H1 (cell line): Measurements from ENCODE around the gene BCAS1. TPM values are rescaled to one million over a fixed set of nuclear protein-coding genes. Genes with fewer than 3 reads are reported as not detected.
A peak's percentile ranks its signal among the peaks of the same experiment; 100 is the strongest.

Source experiments
- CTCF ChIA-PET: fragments of 300-600 bp; sonication (Branson Sonifier 250); formaldehyde crosslinking; loops from one replicate; lab custom pipeline; 2021; ENCODE audit not compliant: partially characterized antibody; lab: Charles Lee
- POLR2A ChIA-PET: fragments of 300-600 bp; sonication (Branson Sonifier 250); formaldehyde crosslinking; loops from one replicate; lab custom pipeline; 2021; ENCODE audit warnings: inconsistent platforms; ENCODE audit not compliant: partially characterized antibody; lab: Charles Lee
- DNase-seq, 2 experiments: peaks; one replicate each; pipeline versions ENCODE4 v3.0.0 to v3.0.0-alpha.2; 2010 to 2022; ENCODE audit warnings: low spot score in 2 of 2, low read depth in 1 of 2, mixed read lengths in 1 of 2
- FAIRE-seq: peaks from 2 replicates; lab custom pipeline; 2011; peaks lifted over from hg19 to GRCh38; lab: Jason Lieb, UNC
- H2AFZ ChIP-seq: 2 replicates; pipeline ENCODE4 v1.8.1; 2012; ENCODE audit warnings: low read length, inconsistent platforms
- H2AK5ac ChIP-seq: 2 replicates; pipeline ENCODE4 v1.6.1; 2013; ENCODE audit warnings: low read depth, low read length
- H2BK120ac ChIP-seq: replicated peaks from 2 replicates; pipeline ENCODE3; 2013; ENCODE audit warnings: low read depth, low read length, inconsistent platforms
- H2BK12ac ChIP-seq: 2 replicates; pipeline ENCODE4 v1.6.1; 2013; ENCODE audit warnings: low read depth, low read length
- H2BK15ac ChIP-seq: 2 replicates; pipeline ENCODE4 v1.6.1; 2013; ENCODE audit warnings: low read length
- H2BK20ac ChIP-seq: 2 replicates; pipeline ENCODE4 v1.6.1; 2013; ENCODE audit warnings: low read length
- H2BK5ac ChIP-seq: 2 replicates; pipeline ENCODE4 v1.6.1; 2013; ENCODE audit warnings: low read depth, low read length
- H3K14ac ChIP-seq: 2 replicates; pipeline ENCODE4 v1.6.1; 2013; ENCODE audit warnings: inconsistent platforms; ENCODE audit not compliant: insufficient read length
- H3K18ac ChIP-seq: 2 replicates; pipeline ENCODE4 v1.6.1; 2013; ENCODE audit warnings: low read length; ENCODE audit errors: extremely low read depth
- H3K23ac ChIP-seq: 2 replicates; pipeline ENCODE4 v1.6.1; 2013; ENCODE audit warnings: inconsistent platforms; ENCODE audit not compliant: insufficient read length
- H3K23me2 ChIP-seq: 2 replicates; pipeline ENCODE4 v1.6.1; 2013; ENCODE audit warnings: low read depth, low read length
- H3K27ac ChIP-seq: 2 replicates; pipeline ENCODE4 v1.6.1; 2011; ENCODE audit warnings: low read depth, low read length, inconsistent platforms
- H3K27me3 ChIP-seq, 4 experiments: replicated peaks in 1 of 4; 1 replicate in 1 of 4; 2 replicates in 3 of 4; pipeline versions ENCODE4 v1.6.1 to v1.8.1; 2011 to 2013; ENCODE audit warnings: low read length in 3 of 4, mild to moderate bottlenecking in 3 of 4, inconsistent platforms in 2 of 4, mixed read lengths in 2 of 4, moderate library complexity in 1 of 4; ENCODE audit not compliant: control insufficient read depth in 3 of 4, insufficient read depth in 3 of 4; ENCODE audit errors: extremely low read depth in 1 of 4
- H3K36me3 ChIP-seq, 4 experiments: 2 replicates each; pipeline versions ENCODE4 v1.6.1 to v1.8.1; 2011 to 2013; ENCODE audit warnings: mild to moderate bottlenecking in 4 of 4, low read length in 3 of 4, moderate library complexity in 2 of 4, control low read depth in 1 of 4, inconsistent platforms in 1 of 4; ENCODE audit not compliant: insufficient read depth in 4 of 4, control insufficient read depth in 2 of 4
- H3K4ac ChIP-seq: replicated peaks from 2 replicates; pipeline ENCODE3; 2013; ENCODE audit warnings: low read length, low read depth, mixed read lengths, inconsistent platforms; ENCODE audit not compliant: insufficient read length
- H3K4me1 ChIP-seq, 4 experiments: replicated peaks in 1 of 4; 1 replicate in 1 of 4; 2 replicates in 3 of 4; pipeline versions ENCODE4 v1.6.1 to v1.8.1; 2011 to 2013; ENCODE audit warnings: low read length in 3 of 4, inconsistent platforms in 2 of 4, mixed read lengths in 1 of 4; ENCODE audit not compliant: insufficient read depth in 4 of 4, control insufficient read depth in 3 of 4
- H3K4me2 ChIP-seq, 2 experiments: 2 replicates each; pipeline versions ENCODE4 v1.6.1 to v1.8.1; 2011 to 2013; ENCODE audit warnings: low read depth in 2 of 2, low read length in 2 of 2, control low read depth in 1 of 2, inconsistent platforms in 1 of 2, mild to moderate bottlenecking in 1 of 2; ENCODE audit not compliant: insufficient read depth in 1 of 2
- H3K4me3 ChIP-seq, 4 experiments: fragments of 200-600, 300-600 bp in 1 of 4; sonication (generic), shearing (Covaris generic), sonication (Bioruptor Twin) in 1 of 4; 2 replicates each; pipeline versions ENCODE4 v1.5.1 to v1.8.1; 2011 to 2016; ENCODE audit warnings: low read length in 4 of 4, low read depth in 3 of 4, control low read depth in 2 of 4, inconsistent platforms in 2 of 4, mild to moderate bottlenecking in 2 of 4, mixed read lengths in 1 of 4, moderate library complexity in 1 of 4; ENCODE audit not compliant: insufficient read depth in 2 of 4; ENCODE audit errors: extremely low read depth in 1 of 4
- H3K56ac ChIP-seq: replicated peaks from 2 replicates; pipeline ENCODE3; 2013; ENCODE audit warnings: low read depth, mild to moderate bottlenecking, mixed read lengths, low read length, inconsistent platforms; ENCODE audit not compliant: insufficient read length
- H3K79me1 ChIP-seq: 2 replicates; pipeline ENCODE4 v1.6.1; 2013; ENCODE audit warnings: low read depth, low read length, control low read depth
- H3K79me2 ChIP-seq, 2 experiments: 2 replicates each; pipeline versions ENCODE4 v1.6.1 to v1.8.1; 2012 to 2013; ENCODE audit warnings: low read length in 2 of 2, mild to moderate bottlenecking in 2 of 2, inconsistent platforms in 1 of 2; ENCODE audit not compliant: insufficient read depth in 2 of 2, control insufficient read depth in 1 of 2
- H3K9ac ChIP-seq, 4 experiments: replicated peaks in 1 of 4; 1 replicate in 1 of 4; 2 replicates in 3 of 4; pipeline versions ENCODE4 v1.6.1 to v1.8.1; 2011 to 2013; ENCODE audit warnings: low read depth in 3 of 4, low read length in 3 of 4, control low read depth in 2 of 4, mild to moderate bottlenecking in 2 of 4, moderate library complexity in 2 of 4, inconsistent platforms in 1 of 4; ENCODE audit errors: extremely low read depth in 1 of 4
- H3K9me3 ChIP-seq, 2 experiments: 2 replicates each; pipeline versions ENCODE4 v1.6.1 to v1.8.1; 2012 to 2013; ENCODE audit warnings: mild to moderate bottlenecking in 2 of 2, moderate library complexity in 2 of 2, control low read depth in 1 of 2, inconsistent platforms in 1 of 2, low read depth in 1 of 2, low read length in 1 of 2, mixed read lengths in 1 of 2; ENCODE audit not compliant: insufficient read depth in 2 of 2
- H4K20me1 ChIP-seq, 2 experiments: replicated peaks in 1 of 2; 2 replicates each; pipeline versions ENCODE3 to v1.8.1; 2011 to 2013; ENCODE audit warnings: inconsistent platforms in 2 of 2, low read length in 2 of 2, mild to moderate bottlenecking in 1 of 2; ENCODE audit not compliant: insufficient read depth in 2 of 2, control insufficient read depth in 1 of 2
- H4K5ac ChIP-seq: 2 replicates; pipeline ENCODE4 v1.6.1; 2013; ENCODE audit warnings: low read length, low read depth, mixed read lengths, inconsistent platforms; ENCODE audit not compliant: insufficient read length
- H4K8ac ChIP-seq: 2 replicates; pipeline ENCODE4 v1.8.0; 2013; ENCODE audit warnings: mild to moderate bottlenecking, moderate library complexity, low read length, inconsistent platforms; ENCODE audit not compliant: insufficient read depth; ENCODE audit errors: extremely low read depth
- H4K91ac ChIP-seq: replicated peaks from 2 replicates; pipeline ENCODE3; 2013; ENCODE audit warnings: low read length, mixed read lengths, inconsistent platforms; ENCODE audit not compliant: insufficient read length
- CBX5 ChIP-seq: fragments of 300-800, 300-1000 bp; sonication (generic); IDR thresholded peaks from 2 replicates; pipeline ENCODE4 v1.7.1; 2016; ENCODE audit warnings: antibody characterized with exemption, low read length, low read depth
- EGR1 ChIP-seq: IDR thresholded peaks from 2 replicates; pipeline ENCODE4 v1.6.1; 2011; ENCODE audit warnings: low read depth, low read length, borderline replicate concordance
- HDAC6 ChIP-seq: IDR thresholded peaks from one replicate; pipeline ENCODE4 v1.7.1; 2012; ENCODE audit warnings: low read depth, mild to moderate bottlenecking, inconsistent platforms, low read length, moderate library complexity
- JUN ChIP-seq: IDR thresholded peaks from 2 replicates; pipeline ENCODE4 v1.6.1; 2011; ENCODE audit warnings: low read depth, mild to moderate bottlenecking, improper control_type of control experiment, low read length
- KDM5A ChIP-seq: fragments of 200-600 bp; IDR thresholded peaks from 2 replicates; pipeline ENCODE4 v1.7.1; 2012; ENCODE audit warnings: mild to moderate bottlenecking, low read length, inconsistent platforms, mixed read lengths
- RBBP5 ChIP-seq: IDR thresholded peaks from 2 replicates; pipeline ENCODE4 v1.7.1; 2012; ENCODE audit warnings: low read depth, mild to moderate bottlenecking, inconsistent platforms, low read length, moderate library complexity, borderline replicate concordance
- SAP30 ChIP-seq: fragments of 300-600 bp; sonication (generic); IDR thresholded peaks from 2 replicates; pipeline ENCODE4 v1.7.1; 2012; ENCODE audit warnings: low read length, moderate library complexity, mild to moderate bottlenecking, inconsistent platforms; ENCODE audit not compliant: insufficient read depth, insufficient replicate concordance
- WGBS, 2 experiments: shearing (Covaris generic) in 1 of 2; methylation state at CpG; one replicate each; pipeline versions ENCODE4 v1.1.6 to v1.1.7; 2013 to 2015; ENCODE audit warnings: low lambda C conversion rate in 2 of 2, mixed read lengths in 2 of 2, inconsistent platforms in 1 of 2, low coverage in 1 of 2, missing lambda C conversion rate in 1 of 2; ENCODE audit not compliant: insufficient replicate concordance in 2 of 2, insufficient coverage in 1 of 2, insufficient read length in 1 of 2; ENCODE audit errors: extremely low coverage in 1 of 2, missing lambda C conversion rate in 1 of 2; 5-methylcytosine and 5-hydroxymethylcytosine counted together
- polyA plus RNA-seq, 7 experiments: library from polyadenylated mRNA; depleted of rRNA in 3 of 7; stranded (reverse) in 5 of 7; unstranded in 2 of 7; fragments of >200 nt in 5 of 7; fragments of 200-250 nt in 2 of 7; gene quantifications; 1 replicate in 5 of 7; 2 replicates in 1 of 7; 4 replicates in 1 of 7; pipeline versions ENCODE4 v1.2.1 to v1.2.3, GENCODE V29; 2011 to 2013; ENCODE audit warnings: missing spikeins in 2 of 7, mixed read lengths in 2 of 7
- total RNA-seq: library from RNA; stranded (reverse); fragmentation: NEBNext Ultra II Directional; extraction: Animal tissue kit (Norgen Biotek cat#: 25700); gene quantifications from 2 replicates; pipeline ENCODE4 v1.2.1, GENCODE V29; 2021
- TF ChIP-seq, protein P1 (sequence below): IDR thresholded peaks from 2 replicates; pipeline ENCODE4 v1.6.1; 2011; ENCODE audit warnings: low read length, improper control_type of control experiment
- TF ChIP-seq, protein P2 (sequence below): IDR thresholded peaks from 2 replicates; pipeline ENCODE4 v1.6.1; 2011; ENCODE audit warnings: low read depth, mild to moderate bottlenecking, low read length; ENCODE audit not compliant: insufficient read depth

BCAS1 gene
- total and polyA plus RNA-seq, 2 of the 8 experiments (the other 6 are each of a cell fraction or from before 2014, with no cell fraction given), result 0.06 to 0.19 TPM

DNA sequence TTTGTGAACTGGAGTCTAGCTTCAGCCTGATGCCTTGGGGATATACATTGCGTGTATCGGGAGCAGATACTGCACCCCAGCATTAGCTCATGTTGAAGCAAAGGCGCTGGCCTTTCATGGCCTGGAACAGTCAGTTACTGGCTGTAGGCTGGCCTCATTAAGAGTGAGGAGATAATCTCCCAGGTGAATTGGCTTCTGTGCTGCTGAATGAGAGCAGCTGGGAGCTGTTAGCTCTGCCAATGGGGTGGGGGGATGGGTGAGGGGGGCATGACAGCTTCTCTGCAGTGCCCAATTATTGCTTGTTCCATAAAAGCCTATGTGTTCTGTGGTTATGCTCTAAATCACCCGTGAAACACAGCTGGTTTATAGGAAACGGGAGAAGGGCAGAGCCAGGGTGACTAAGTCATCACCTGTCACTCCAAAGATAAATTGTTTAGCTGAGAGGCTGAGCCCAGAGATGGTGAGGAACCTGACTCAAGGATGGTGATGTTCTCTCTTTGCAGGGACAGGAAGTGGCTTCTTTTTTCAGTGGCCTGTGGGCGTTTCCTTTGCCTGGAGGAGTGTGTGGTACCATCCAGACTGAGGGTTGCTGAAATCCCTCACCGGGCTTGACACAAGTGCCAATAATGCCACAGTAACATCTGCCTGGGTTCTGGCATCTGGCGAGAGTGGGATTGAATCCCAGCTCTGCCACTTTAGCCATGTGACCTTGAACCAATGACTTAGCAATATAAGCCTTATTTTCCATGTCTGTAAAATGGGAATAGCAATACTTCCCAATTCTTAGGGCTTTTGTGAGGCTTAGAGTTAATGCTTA, 170.8 kb downstream of the BCAS1 start:
- no peak for DNase-seq
- TF ChIP-seq KDM5A (no peak), SAP30 (no peak), HDAC6 (no peak), JUN (no peak), EGR1 (no peak), RBBP5 (no peak), CBX5 (no peak)
- TF ChIP-seq, protein P1, sequence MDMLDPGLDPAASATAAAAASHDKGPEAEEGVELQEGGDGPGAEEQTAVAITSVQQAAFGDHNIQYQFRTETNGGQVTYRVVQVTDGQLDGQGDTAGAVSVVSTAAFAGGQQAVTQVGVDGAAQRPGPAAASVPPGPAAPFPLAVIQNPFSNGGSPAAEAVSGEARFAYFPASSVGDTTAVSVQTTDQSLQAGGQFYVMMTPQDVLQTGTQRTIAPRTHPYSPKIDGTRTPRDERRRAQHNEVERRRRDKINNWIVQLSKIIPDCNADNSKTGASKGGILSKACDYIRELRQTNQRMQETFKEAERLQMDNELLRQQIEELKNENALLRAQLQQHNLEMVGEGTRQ, result no peak
- TF ChIP-seq, protein P2, sequence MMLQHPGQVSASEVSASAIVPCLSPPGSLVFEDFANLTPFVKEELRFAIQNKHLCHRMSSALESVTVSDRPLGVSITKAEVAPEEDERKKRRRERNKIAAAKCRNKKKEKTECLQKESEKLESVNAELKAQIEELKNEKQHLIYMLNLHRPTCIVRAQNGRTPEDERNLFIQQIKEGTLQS, result no peak

More for the DNA sequence above, 170.8 kb downstream of the BCAS1 start:
- ChIA-PET POLR2A (interaction anchor here (0.7 to 4.1 kb wide), 3 partner anchors 9 to 35 kb away, joined by 3 to 20 read pairs (median 4); no protein-coding TSS in a partner anchor), CTCF (interaction anchor here (0.8 to 6.0 kb wide), 8 partner anchors 8 to 486 kb away, joined by 3 to 43 read pairs (median 4); no protein-coding TSS in a partner anchor)
- Histone ChIP-seq H3K4me1 (peaks cover 8 to 20% (median 18%) of the 10 kb centered on the region in 4 experiments), H3K27ac (no peak overlapping the region), H4K91ac (peak overlapping the region; percentile 83), H4K5ac (no peak overlapping the region), H3K27me3 (no peaks in the 10 kb centered on the region), H3K79me2 (no peaks in the 10 kb centered on the region), H3K79me1 (no peaks in the 10 kb centered on the region), H2AFZ (peak overlapping the region; percentile 24; the same call in 1 of the 2 replicates), H2AK5ac (no peak overlapping the region), H3K23ac (no peak overlapping the region), H3K4ac (peak overlapping the region; percentile 21), H3K14ac (no peak overlapping the region), H3K36me3 (no peaks in the 10 kb centered on the region), H2BK5ac (peak overlapping the region; percentile 66; the same call in 1 of the 2 replicates), H3K23me2 (no peaks in the 10 kb centered on the region), H3K56ac (no peak overlapping the region), H2BK20ac (peak overlapping the region; percentile 91; the same call in 1 of the 2 replicates), H2BK120ac (peak overlapping the region; percentile 94), H3K4me3 (no peak overlapping the region), H2BK15ac (peak overlapping the region; percentile 36; the same call in 1 of the 2 replicates), H3K9me3 (no peaks in the 10 kb centered on the region), H3K4me2 (peak overlapping the region in 1 of 2 experiments; percentile 9; a peak in 1 of 4 replicates), H2BK12ac (peak overlapping the region; percentile 53; the same call in 1 of the 2 replicates), H3K9ac (no peak overlapping the region), H4K8ac (no peak overlapping the region), H3K18ac (peak overlapping the region; percentile 4; the same call in 1 of the 2 replicates), H4K20me1 (no peaks in the 10 kb centered on the region)
- 87% methylated on average over 7 of the region's 8 CpGs; no CpG with 5 or more reads in 1 of the 2 experiments for WGBS, 2 experiments
- FAIRE-seq, result no peak
